Measurements from ENCODE around the gene TMEM94. TPM values are rescaled to one million over a fixed set of nuclear protein-coding genes. Genes with fewer than 3 reads are reported as not detected.
A peak's percentile ranks its signal among the peaks of the same experiment; 100 is the strongest.
"Not testable (repeated sequence)": the region's sequence is repeated elsewhere in the genome, so short reads cannot be mapped to it uniquely, and the experiment has no call there.

TMEM94 gene
- total RNA-seq, 1 donor: 28.5 TPM

DNA sequence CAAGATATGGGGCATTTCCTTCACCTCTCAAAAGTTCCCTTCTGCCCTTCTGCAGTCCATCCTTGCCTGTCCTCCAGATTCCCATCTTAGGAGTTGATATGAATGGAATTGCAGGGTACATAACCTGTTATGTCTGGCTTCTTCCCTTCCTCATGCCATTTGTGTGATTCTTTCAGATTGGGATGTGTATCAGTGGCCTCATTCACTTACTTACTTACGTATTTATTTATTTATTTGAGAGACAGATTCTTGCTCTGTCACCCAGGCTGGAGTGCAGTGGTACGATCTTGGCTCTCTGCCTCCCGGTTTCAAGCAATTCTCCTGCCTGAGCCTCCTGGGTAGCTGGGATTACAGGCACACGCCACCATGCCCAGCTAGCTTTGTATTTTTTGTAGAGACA, 6.2 kb upstream of the TMEM94 start:
- no peak overlapping the region for H3K4me3 ChIP-seq (ENCODE audit: low read depth, low read length)
- DNase-seq (ENCODE audit: low read depth): no peak
- no peak for TF ChIP-seq CTCF (IDR thresholded peaks at IDR 0.05; ENCODE audit: insufficient read depth, low read depth, low read length)

- DNase-seq (ENCODE audit: low read depth): no peak
- TF ChIP-seq CTCF (IDR thresholded peaks at IDR 0.05; ENCODE audit: insufficient read depth, low read depth, low read length): no peak
- H3K4me3 ChIP-seq (ENCODE audit: low read depth, low read length): no peak overlapping the region
Measured at GRCh38 chr17:75454193-75454592, 2.2 kb upstream of the TMEM94 start.

- not testable (repeated sequence) for H3K4me3 ChIP-seq (ENCODE audit: low read depth, low read length); DNase-seq (ENCODE audit: low read depth)
Measured at GRCh38 chr17:75454672-75455071, 1.8 kb upstream of the TMEM94 start.

- no peak for TF ChIP-seq CTCF (IDR thresholded peaks at IDR 0.05; ENCODE audit: insufficient read depth, low read depth, low read length)
- DNase-seq (ENCODE audit: low read depth): no peak
Measured at GRCh38 chr17:75456039-75456416, 407 bp upstream of the TMEM94 start.

DNA sequence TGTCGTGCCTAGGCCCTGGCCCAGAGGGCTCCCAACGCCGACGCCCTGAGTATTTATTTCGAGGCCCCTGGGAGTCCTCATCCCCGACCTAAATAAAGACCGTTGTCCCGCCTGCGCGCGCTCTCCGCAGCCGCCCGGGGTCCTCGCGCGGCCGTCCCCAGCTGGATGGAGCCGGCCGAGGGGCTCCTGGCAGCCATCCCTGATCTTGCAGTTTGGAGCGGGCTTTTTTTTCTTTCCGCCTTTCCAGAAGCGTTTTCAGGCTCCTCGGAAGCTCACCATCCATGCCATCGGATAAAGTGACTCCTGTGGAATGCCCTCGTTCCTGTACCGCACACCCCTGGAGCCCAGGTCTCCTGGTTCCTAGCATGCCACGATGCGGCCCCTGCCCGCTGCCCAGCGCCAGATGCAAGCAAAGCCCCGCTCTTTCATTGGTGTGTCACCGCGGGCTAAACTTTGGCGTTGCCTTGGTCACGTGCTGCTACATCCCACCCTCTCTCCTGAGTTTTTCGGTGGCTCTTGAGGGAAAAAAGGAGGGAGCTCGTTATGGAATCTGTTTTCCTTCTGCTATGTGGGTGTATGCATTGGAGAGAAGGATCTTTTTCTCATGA, 716 bp downstream of the TMEM94 start:
- no peak for TF ChIP-seq CTCF (IDR thresholded peaks at IDR 0.05; ENCODE audit: insufficient read depth, low read depth, low read length)
- DNase-seq (ENCODE audit: low read depth): no peak
- H3K4me3 ChIP-seq (ENCODE audit: low read depth, low read length): peak overlapping the region; percentile 97

More at GRCh38 chr17:75456039-75456416, 407 bp upstream of the TMEM94 start:
- H3K4me3 ChIP-seq (ENCODE audit: low read depth, low read length): peak overlapping the region; percentile 97

GRCh38 chr17:75459246-75459589, 2.8 kb downstream of the TMEM94 start:
- no peak for DNase-seq (ENCODE audit: low read depth)
- TF ChIP-seq CTCF (IDR thresholded peaks at IDR 0.05; ENCODE audit: insufficient read depth, low read depth, low read length): no peak
- H3K4me3 ChIP-seq (ENCODE audit: low read depth, low read length): no peak overlapping the region

DNA sequence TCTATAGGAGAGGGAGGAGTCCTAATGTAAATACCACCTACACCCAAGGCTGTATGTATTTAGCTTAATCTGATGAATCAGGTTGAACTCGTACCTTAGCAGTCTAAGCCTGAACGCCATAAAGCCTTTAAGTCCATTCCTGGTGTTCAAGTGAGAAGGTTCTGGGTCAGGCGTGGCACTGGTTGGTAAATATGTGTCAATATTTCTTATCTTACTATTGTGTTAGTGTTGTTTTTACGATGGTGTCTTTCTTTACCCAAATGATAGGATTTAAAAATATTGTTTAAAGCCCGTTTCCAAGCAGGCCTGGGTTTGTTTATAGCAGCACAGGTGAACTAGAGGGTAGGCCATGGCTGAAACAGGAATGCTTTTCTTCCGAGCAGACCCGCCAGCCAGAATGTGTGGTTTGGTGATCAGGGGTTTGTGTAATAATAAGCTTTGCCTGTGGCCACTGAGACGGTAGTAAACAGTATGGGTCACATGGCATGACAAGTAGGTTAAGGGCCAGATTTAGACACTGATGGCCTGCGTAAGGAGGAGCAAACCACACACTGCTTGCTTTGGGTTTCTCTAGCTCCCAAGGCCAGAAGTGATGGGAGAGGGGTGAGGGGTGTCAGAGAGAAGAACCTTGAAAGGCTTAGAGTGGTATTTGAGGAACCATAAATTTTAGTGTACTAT, 3.3 kb downstream of the TMEM94 start:
- no peak overlapping the region for H3K4me3 ChIP-seq (ENCODE audit: low read depth, low read length)
- no peak for TF ChIP-seq CTCF (IDR thresholded peaks at IDR 0.05; ENCODE audit: insufficient read depth, low read depth, low read length)
- peak; percentile 58 for DNase-seq (ENCODE audit: low read depth)

All from fibroblast of villous mesenchyme (primary cell).